NCI-H1105 treated with DMSO at 0.1 percent for 48 hours (cell line): ENCODE results near the gene ZNF423.

ENCODE experiments used
- DNase-seq: peaks from one replicate; lab custom pipeline; 2025; lab: John Stamatoyannopoulos, UW

The ZNF423 gene

DNA sequence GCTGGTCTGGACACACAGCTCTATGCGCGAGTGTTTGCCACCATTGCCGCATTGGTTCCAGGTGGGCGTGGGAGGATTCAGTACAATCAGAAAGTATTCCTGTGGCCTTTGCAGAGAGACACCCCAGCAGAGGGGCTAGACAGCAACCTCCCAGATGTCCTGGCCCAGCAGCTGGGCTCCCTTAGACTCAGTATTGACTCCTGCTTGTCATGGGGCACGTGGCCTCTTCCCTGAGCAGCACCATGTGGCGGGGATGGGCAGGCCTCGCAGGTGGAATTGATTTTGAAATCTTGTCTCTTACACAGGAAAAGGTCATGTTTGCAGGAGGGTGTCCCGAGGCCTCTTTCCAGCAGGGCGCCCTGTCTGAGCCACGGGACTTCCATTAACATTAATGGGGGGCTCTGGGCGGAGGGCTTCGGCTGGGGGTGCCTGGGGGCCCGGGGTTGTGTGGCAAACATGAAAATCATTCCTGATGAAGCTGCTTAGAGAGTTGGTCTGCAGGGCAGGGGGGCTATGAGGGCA is 385.9 kb downstream of the ZNF423 start:
- no peak for DNase-seq

GRCh38 chr16:49469311-49469670 is 386.6 kb downstream of the ZNF423 start:
- no peak for DNase-seq

GRCh38 chr16:49468611-49469310 is 387.2 kb downstream of the ZNF423 start:
- no peak for DNase-seq

DNA sequence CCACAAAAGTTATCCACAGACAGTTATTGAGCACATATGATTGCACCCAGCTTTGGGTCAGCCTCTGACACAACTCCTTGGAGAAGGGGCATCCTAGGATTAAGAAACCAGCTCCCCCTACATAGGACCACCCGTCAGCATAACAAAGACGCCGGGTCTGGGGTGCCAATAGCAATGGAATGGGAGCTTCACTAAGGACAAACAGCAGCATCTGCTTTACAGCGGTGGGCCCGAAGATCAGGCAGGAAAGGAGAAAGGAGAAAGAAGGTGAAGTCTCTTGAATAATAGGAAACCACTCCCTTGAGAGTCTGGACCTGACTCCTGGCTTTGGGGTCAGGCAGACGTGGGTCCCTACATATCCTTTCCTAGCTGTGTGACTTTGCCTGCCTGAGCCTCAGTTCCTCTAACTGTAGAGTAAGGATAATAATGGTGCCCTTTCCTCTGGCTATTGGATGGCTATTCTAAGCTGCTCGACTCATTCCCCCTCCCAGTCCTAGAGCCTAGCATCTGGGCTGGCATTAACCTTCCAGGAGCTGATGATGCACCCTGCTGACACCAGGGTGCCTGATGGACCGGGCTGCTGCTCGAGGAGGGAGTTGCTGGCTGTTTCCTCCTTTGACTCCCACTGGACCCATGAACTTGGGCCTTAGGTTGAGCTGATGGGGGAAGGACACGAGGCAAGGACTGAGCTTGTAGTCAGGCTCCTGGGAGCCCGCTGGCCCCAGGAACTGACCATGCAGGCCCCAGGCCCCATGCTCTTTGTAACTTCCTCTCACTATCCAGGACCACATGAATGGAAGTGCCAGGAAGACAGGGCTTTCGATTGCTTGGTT is 388.2 kb downstream of the ZNF423 start:
- no peak for DNase-seq

DNA sequence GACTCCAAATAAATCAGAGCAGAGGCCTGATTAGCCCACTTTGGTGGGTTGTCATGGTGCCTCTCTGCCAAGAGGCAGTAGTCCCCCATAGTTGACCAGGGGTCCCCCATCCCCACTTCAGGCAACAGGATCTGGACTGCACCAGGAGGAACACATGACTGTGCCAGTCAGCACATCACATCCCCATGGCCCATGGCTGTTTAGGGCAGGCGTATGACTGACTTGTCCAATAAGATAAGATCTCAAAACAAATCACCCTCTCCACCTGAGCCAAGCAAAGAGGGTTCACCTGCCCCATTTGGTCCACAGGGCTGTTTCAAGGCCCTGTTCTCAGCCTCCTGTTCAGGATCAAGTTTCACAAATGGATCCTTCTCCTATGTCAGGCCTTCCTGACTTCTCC is 389.0 kb downstream of the ZNF423 start:
- DNase-seq = no peak

GRCh38 chr16:49466529-49466831 is 389.4 kb downstream of the ZNF423 start:
- no peak for DNase-seq

GRCh38 chr16:49465661-49466528 is 390.0 kb downstream of the ZNF423 start:
- DNase-seq = no peak

- DNase-seq = no peak
Measured at GRCh38 chr16:49464877-49465504, 390.9 kb downstream of the ZNF423 start.

DNA sequence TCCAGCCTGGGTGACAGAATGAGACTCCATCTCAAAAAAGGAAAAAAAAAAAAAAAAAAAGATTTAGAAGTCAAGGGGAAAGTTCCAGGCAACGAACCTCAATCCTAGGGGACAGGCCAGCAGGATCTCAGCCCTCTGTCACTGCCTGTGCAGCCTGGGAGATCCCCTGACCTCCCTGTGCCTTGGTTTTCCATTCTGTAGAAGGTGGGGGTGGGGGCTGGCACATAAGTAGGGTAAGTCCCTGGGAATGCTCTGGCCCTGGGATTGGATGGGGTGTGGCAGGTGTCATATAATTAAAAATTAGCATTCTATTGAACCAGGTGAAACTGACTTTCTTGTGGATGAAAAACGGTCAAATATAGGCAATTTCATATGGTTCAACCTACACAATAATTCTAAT is 391.8 kb downstream of the ZNF423 start:
- no peak for DNase-seq

DNA sequence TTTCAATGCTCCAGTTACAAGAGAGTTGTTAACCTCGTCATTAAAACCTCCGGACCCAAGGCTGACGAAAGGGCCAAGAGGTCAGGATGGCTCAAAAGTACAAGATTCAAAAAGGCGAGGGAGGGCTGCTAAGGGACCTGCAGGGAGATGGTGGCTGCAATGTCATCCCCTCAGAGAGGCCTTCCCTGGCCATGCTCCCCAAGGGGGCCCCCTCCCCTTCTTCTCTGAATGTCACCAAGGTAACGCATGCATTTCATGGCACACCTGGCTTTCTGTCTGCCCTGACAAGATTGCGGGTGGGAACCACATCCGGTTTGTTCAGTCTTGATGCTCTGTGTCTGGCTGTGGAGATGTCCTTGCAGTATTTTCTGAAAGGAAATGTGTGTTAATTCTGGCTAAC is 392.4 kb downstream of the ZNF423 start:
- DNase-seq = peak; percentile 69

- DNase-seq = peak; percentile 8
Measured at GRCh38 chr16:49462989-49463371, 392.9 kb downstream of the ZNF423 start.

GRCh38 chr16:49462362-49462988 is 393.4 kb downstream of the ZNF423 start:
- no peak for DNase-seq

GRCh38 chr16:49461517-49461951 is 394.4 kb downstream of the ZNF423 start:
- DNase-seq = no peak

DNA sequence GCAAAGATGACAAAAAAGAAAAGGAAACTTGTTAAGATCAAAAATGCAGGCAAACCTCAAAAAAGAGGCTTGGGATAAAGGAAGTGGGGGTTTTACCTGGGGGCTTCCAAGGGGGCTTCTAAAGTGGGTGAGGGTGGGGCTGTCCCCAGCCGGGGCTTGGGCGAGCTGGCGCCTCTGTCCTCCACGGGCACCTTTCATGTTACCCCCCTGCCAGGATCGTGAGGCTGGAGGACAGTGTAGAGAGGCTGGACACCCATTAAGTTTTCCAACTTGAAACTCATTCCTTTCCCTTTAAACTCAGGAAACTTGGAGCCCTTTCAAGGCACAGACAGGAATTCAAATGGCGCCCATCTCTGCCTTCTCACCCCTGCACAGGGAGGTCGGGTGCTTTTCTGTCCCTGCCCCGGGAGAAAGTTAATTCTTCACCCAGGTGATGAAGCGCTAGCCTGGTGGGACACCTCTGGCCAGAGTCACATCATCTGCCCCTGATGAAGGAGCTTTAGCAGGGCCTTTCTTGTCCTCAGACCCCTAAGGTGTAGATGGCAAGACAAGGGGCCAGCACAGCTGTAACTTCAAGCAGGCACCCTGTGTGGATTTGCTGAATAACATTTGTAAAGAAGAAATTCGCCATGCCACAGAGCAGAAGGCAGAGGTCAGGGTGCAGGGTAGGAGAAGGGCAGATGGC is 395.0 kb downstream of the ZNF423 start:
- DNase-seq = no peak

GRCh38 chr16:49459953-49460735 is 395.8 kb downstream of the ZNF423 start:
- DNase-seq = no peak

- no peak for DNase-seq
Measured at GRCh38 chr16:49458656-49459445, 397.1 kb downstream of the ZNF423 start.

- no peak for DNase-seq
Measured at GRCh38 chr16:49458243-49458642, 397.7 kb downstream of the ZNF423 start.

DNA sequence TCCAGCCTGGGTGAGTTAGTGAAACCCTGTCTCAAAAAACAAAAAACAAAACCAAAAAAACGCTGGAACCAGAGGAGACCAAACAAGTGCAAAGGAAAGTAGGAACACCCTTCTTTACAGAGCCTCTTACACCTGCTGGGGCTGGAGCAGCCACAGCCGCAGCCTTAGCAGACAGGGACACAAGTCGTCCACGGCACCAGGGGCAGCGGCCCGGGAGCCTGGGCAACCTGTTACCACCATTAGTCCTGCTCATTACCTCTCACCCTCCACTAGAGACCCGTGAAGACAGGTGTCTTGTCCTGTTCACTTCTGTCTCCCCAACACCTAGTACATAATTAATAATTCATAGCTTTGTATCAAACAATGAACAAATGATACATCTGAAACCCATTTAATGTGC is 398.7 kb downstream of the ZNF423 start:
- no peak for DNase-seq

- DNase-seq = no peak
Measured at GRCh38 chr16:49456763-49457162, 399.1 kb downstream of the ZNF423 start.
